HG03135 (cell line): ENCODE measurements around the gene DDB1.
A peak's percentile ranks its signal among the peaks of the same experiment; 100 is the strongest.

Experiments
- ATAC-seq: cut with Tn5 transposase; IDR thresholded peaks from one replicate; pipeline ENCODE4 v1.9.1; 2021; ENCODE audit warnings: mild to moderate bottlenecking, moderate library complexity; ENCODE audit not compliant: unreplicated experiment

DDB1 gene

GRCh38 chr11:61298663-61299244 is 34.2 kb downstream of the DDB1 start:
- no peak for ATAC-seq

GRCh38 chr11:61297746-61298145 is 35.2 kb downstream of the DDB1 start:
- no peak for ATAC-seq

- no peak for ATAC-seq
Observed at GRCh38 chr11:61297341-61297740, 35.6 kb downstream of the DDB1 start.

- ATAC-seq = no peak
Observed at GRCh38 chr11:61295596-61295926, 37.3 kb downstream of the DDB1 start.

- ATAC-seq = peak; percentile 82
Observed at GRCh38 chr11:61294717-61295595, 37.9 kb downstream of the DDB1 start, which contains the start of gene VWCE. Gene VWCE, minus strand, starts transcription at chr11:61295316. Its CDS starts 279 bp downstream, at chr11:61295037.

DNA sequence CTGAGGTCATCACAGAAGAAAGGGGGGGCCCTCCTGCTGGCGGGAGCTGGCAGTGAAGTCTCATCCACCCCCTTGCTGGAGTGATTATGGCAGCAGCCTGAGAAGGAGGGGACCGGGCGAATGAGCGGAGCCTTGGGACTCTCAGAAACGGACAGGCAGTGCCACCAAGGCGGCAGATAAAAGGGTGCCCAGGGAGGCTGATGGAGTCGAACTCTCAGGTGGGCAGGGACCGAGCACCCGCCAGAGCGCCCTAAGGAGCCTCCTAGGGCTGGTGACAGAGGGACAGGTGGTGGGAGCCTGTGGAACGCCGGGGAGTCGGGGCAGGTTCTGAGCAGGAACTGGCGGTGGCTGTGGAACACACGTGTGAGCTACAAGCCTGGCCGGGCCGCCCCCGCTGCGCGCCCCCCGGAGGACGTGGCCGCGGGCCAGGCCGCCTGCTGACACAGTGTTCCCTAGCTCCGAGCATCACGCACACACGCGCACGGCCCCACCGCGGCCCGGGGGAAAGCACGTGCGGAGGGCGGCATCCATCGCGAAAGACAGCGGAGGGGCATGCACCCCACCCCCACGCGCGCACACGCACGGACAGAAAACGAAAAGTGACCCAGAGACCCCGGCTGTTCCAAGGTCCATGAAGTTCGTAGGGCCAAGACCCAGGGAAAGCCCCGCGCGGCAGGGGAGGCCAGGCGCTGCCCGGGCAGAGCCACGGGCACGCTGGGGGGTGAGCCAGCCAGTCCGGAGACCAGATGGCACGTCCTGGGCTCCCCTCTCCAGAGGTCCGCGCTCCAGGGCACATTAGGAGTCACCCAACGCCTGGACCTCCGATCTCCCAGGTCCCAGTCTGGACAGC is 38.8 kb downstream of the DDB1 start:
- peak; percentile 14 for ATAC-seq

DNA sequence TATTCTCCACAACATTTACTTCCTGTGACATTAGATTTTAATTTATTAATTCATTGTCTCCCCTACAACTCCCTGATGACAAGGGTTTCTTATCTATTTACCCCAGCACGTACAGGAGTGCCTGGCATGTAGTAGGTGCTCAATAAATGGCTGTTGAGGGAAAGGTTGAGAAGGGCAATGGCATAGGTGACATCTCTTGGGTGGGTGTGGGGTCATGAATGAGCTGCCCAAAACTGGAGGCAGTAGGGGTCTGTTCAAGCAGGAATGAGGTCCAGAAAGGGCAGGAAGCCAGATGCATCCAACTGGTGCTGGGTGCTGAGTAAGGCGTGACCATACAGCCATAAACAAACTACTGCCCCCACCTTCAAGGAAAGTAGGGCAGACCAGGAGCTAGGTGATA is 40.5 kb downstream of the DDB1 start:
- no peak for ATAC-seq

DNA sequence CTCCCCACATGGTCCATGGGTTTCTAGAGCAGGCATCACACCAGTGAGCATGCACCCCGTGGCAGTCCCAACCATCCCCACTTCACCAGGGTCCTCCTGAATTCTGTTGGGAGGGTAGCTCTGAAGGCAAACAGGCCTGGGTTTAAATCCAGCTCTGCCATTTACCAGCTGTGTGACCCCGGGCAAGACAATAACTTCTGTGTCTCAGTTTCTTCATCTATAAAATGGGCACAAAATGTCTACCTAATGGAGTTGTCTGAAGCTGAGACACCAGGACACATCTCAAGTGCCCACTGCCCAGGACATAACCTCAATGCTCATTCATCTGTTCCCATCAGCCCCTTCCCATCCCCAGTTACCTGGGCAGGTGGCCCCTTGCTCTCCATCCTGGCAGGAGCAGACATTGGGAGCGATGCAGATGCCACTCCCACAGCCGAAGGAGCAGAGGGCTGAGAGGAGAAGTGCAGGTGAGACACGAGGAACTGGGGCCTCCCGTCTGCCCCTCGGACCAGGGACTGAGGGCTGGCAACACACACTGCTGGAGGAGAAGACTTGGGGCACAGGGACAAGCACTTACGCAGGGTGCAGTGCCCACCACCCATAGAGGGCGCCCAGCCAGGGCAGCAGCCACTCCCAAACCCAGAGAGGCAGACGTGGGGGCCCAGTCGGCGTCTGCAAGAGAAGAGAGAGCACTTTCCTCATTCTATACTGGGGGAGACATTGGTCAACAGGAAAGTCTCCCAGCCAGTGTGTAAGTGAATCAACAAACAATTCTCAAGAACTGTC is 41.8 kb downstream of the DDB1 start:
- no peak for ATAC-seq

- no peak for ATAC-seq
Observed at GRCh38 chr11:61287338-61287977, 45.4 kb downstream of the DDB1 start.

DNA sequence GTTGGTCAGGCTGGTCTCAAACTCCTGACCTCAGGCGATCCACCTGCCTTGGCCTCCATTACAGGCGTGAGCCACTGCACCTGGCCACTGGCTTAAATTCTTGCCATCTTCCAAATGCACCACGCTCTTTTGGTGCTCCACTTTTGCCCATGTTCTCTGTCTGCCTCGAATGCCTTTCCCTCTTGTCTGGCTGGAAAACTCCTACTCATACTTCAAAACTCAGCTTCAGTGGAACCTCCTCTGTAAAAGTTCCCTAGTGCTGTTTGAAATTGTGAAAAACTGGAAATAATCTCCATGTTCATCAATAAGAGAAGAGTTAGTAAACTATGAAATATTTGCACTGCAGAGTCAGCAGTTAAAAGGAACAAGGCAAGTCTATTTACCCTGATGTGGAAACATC is 49.3 kb downstream of the DDB1 start:
- ATAC-seq = no peak

- no peak for ATAC-seq
Observed at GRCh38 chr11:61281581-61282250, 51.2 kb downstream of the DDB1 start.

GRCh38 chr11:61280883-61281580 is 51.9 kb downstream of the DDB1 start:
- ATAC-seq = no peak

DNA sequence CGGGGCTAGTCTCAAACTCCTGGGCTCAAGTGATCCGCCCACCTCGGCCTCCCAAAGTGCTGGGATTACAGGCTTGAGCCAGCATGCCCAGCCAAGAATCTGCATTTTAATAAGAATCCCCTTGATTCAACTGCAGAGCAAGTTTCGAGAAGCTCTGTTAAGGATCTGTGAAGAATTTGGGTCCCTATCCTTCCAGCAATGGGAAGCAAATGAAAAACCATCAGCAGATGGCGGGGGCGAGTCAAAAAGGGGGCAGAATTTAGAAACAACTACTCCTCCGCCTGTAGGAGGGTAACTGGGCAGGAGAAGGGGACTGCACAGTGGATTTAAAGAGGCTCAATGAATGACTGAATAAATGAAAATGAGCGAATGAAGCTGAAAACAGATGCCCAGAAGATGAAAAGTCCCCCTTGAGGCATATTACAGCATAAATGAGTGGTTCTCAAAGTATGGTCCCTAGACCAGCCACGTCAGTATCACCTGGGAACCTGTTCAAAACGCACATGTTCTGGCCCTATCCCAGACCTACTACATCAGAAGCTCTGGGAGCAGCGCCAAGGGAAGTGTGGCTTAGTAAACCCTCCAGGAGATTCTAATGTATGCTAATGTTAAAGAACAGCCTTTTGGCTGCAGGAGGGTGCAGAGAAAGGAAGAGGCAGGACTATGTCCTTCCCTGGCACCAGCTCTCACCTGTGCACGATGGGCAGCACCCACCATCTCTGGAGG is 52.8 kb downstream of the DDB1 start:
- ATAC-seq = no peak

DNA sequence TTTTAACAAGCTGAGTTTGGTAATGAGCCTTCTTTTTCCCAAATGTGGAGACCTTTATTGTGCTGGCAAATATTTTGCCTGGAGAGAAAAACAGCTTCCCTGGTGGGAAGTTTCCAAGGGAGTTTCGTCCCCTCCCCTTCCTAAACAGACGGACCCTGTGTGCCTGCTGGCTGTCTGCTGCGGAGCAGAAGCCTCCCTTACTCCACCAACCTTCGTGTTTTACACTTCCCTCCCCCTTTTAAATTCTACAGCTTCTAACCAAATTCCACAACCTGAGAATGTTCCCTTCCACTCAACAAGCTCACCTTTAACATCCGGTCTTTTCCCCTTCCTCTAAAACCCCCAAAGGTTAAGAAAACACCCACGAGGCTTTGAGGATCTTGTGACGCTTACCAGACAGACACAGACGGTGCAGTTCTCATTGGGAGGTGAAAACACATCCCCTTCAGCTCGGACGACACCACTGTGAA is 54.9 kb downstream of the DDB1 start:
- ATAC-seq = no peak

GRCh38 chr11:61277186-61278000 is 55.5 kb downstream of the DDB1 start:
- no peak for ATAC-seq

DNA sequence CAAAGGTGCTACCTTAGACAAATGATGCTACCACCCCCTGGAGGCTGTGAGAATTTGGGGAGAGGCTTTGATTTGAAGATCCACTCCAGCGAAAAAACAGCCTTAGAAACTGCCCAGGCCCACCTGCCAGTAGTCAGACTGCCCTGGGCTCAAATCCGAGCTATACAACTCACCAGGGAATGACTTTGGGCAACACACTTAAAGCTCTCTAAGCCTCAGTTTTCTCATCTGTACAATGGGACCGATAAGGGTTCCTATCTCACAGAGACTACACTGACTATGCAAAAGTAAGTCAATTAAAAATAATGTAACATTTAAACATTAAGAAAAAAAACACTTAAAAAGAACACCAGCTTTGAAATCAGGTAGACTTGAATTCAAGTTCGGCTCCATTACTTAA is 57.7 kb downstream of the DDB1 start:
- ATAC-seq = no peak

- no peak for ATAC-seq
Observed at GRCh38 chr11:61274084-61274483, 58.8 kb downstream of the DDB1 start.
